H1 (cell line): ENCODE data around the gene DNAJB6. TPM values are rescaled to one million over a fixed set of nuclear protein-coding genes. Genes with fewer than 3 reads are reported as not detected.

Source experiments
- CTCF ChIA-PET: fragments of 300-600 bp; sonication (Branson Sonifier 250); formaldehyde crosslinking; loops from one replicate; lab custom pipeline; 2021; ENCODE audit not compliant: partially characterized antibody; lab: Charles Lee
- POLR2A ChIA-PET: fragments of 300-600 bp; sonication (Branson Sonifier 250); formaldehyde crosslinking; loops from one replicate; lab custom pipeline; 2021; ENCODE audit warnings: inconsistent platforms; ENCODE audit not compliant: partially characterized antibody; lab: Charles Lee
- DNase-seq, 2 experiments: peaks; one replicate each; pipeline versions ENCODE4 v3.0.0 to v3.0.0-alpha.2; 2010 to 2022; ENCODE audit warnings: low spot score in 2 of 2, low read depth in 1 of 2, mixed read lengths in 1 of 2
- FAIRE-seq: peaks from 2 replicates; lab custom pipeline; 2011; peaks lifted over from hg19 to GRCh38; lab: Jason Lieb, UNC
- H2AFZ ChIP-seq: 2 replicates; pipeline ENCODE4 v1.8.1; 2012; ENCODE audit warnings: low read length, inconsistent platforms
- H2AK5ac ChIP-seq: 2 replicates; pipeline ENCODE4 v1.6.1; 2013; ENCODE audit warnings: low read depth, low read length
- H2BK120ac ChIP-seq: replicated peaks from 2 replicates; pipeline ENCODE3; 2013; ENCODE audit warnings: low read depth, low read length, inconsistent platforms
- H2BK12ac ChIP-seq: 2 replicates; pipeline ENCODE4 v1.6.1; 2013; ENCODE audit warnings: low read depth, low read length
- H2BK15ac ChIP-seq: 2 replicates; pipeline ENCODE4 v1.6.1; 2013; ENCODE audit warnings: low read length
- H2BK20ac ChIP-seq: 2 replicates; pipeline ENCODE4 v1.6.1; 2013; ENCODE audit warnings: low read length
- H2BK5ac ChIP-seq: 2 replicates; pipeline ENCODE4 v1.6.1; 2013; ENCODE audit warnings: low read depth, low read length
- H3K14ac ChIP-seq: 2 replicates; pipeline ENCODE4 v1.6.1; 2013; ENCODE audit warnings: inconsistent platforms; ENCODE audit not compliant: insufficient read length
- H3K18ac ChIP-seq: 2 replicates; pipeline ENCODE4 v1.6.1; 2013; ENCODE audit warnings: low read length; ENCODE audit errors: extremely low read depth
- H3K23ac ChIP-seq: 2 replicates; pipeline ENCODE4 v1.6.1; 2013; ENCODE audit warnings: inconsistent platforms; ENCODE audit not compliant: insufficient read length
- H3K23me2 ChIP-seq: 2 replicates; pipeline ENCODE4 v1.6.1; 2013; ENCODE audit warnings: low read depth, low read length
- H3K27ac ChIP-seq: 2 replicates; pipeline ENCODE4 v1.6.1; 2011; ENCODE audit warnings: low read depth, low read length, inconsistent platforms
- H3K27me3 ChIP-seq, 4 experiments: replicated peaks in 1 of 4; 1 replicate in 1 of 4; 2 replicates in 3 of 4; pipeline versions ENCODE4 v1.6.1 to v1.8.1; 2011 to 2013; ENCODE audit warnings: low read length in 3 of 4, mild to moderate bottlenecking in 3 of 4, inconsistent platforms in 2 of 4, mixed read lengths in 2 of 4, moderate library complexity in 1 of 4; ENCODE audit not compliant: control insufficient read depth in 3 of 4, insufficient read depth in 3 of 4; ENCODE audit errors: extremely low read depth in 1 of 4
- H3K36me3 ChIP-seq, 4 experiments: 2 replicates each; pipeline versions ENCODE4 v1.6.1 to v1.8.1; 2011 to 2013; ENCODE audit warnings: mild to moderate bottlenecking in 4 of 4, low read length in 3 of 4, moderate library complexity in 2 of 4, control low read depth in 1 of 4, inconsistent platforms in 1 of 4; ENCODE audit not compliant: insufficient read depth in 4 of 4, control insufficient read depth in 2 of 4
- H3K4ac ChIP-seq: replicated peaks from 2 replicates; pipeline ENCODE3; 2013; ENCODE audit warnings: low read length, low read depth, mixed read lengths, inconsistent platforms; ENCODE audit not compliant: insufficient read length
- H3K4me1 ChIP-seq, 4 experiments: replicated peaks in 1 of 4; 1 replicate in 1 of 4; 2 replicates in 3 of 4; pipeline versions ENCODE4 v1.6.1 to v1.8.1; 2011 to 2013; ENCODE audit warnings: low read length in 3 of 4, inconsistent platforms in 2 of 4, mixed read lengths in 1 of 4; ENCODE audit not compliant: insufficient read depth in 4 of 4, control insufficient read depth in 3 of 4
- H3K4me2 ChIP-seq, 2 experiments: 2 replicates each; pipeline versions ENCODE4 v1.6.1 to v1.8.1; 2011 to 2013; ENCODE audit warnings: low read depth in 2 of 2, low read length in 2 of 2, control low read depth in 1 of 2, inconsistent platforms in 1 of 2, mild to moderate bottlenecking in 1 of 2; ENCODE audit not compliant: insufficient read depth in 1 of 2
- H3K4me3 ChIP-seq, 4 experiments: fragments of 200-600, 300-600 bp in 1 of 4; sonication (generic), shearing (Covaris generic), sonication (Bioruptor Twin) in 1 of 4; 2 replicates each; pipeline versions ENCODE4 v1.5.1 to v1.8.1; 2011 to 2016; ENCODE audit warnings: low read length in 4 of 4, low read depth in 3 of 4, control low read depth in 2 of 4, inconsistent platforms in 2 of 4, mild to moderate bottlenecking in 2 of 4, mixed read lengths in 1 of 4, moderate library complexity in 1 of 4; ENCODE audit not compliant: insufficient read depth in 2 of 4; ENCODE audit errors: extremely low read depth in 1 of 4
- H3K56ac ChIP-seq: replicated peaks from 2 replicates; pipeline ENCODE3; 2013; ENCODE audit warnings: low read depth, mild to moderate bottlenecking, mixed read lengths, low read length, inconsistent platforms; ENCODE audit not compliant: insufficient read length
- H3K79me1 ChIP-seq: 2 replicates; pipeline ENCODE4 v1.6.1; 2013; ENCODE audit warnings: low read depth, low read length, control low read depth
- H3K79me2 ChIP-seq, 2 experiments: 2 replicates each; pipeline versions ENCODE4 v1.6.1 to v1.8.1; 2012 to 2013; ENCODE audit warnings: low read length in 2 of 2, mild to moderate bottlenecking in 2 of 2, inconsistent platforms in 1 of 2; ENCODE audit not compliant: insufficient read depth in 2 of 2, control insufficient read depth in 1 of 2
- H3K9ac ChIP-seq, 4 experiments: replicated peaks in 1 of 4; 1 replicate in 1 of 4; 2 replicates in 3 of 4; pipeline versions ENCODE4 v1.6.1 to v1.8.1; 2011 to 2013; ENCODE audit warnings: low read depth in 3 of 4, low read length in 3 of 4, control low read depth in 2 of 4, mild to moderate bottlenecking in 2 of 4, moderate library complexity in 2 of 4, inconsistent platforms in 1 of 4; ENCODE audit errors: extremely low read depth in 1 of 4
- H3K9me3 ChIP-seq, 2 experiments: 2 replicates each; pipeline versions ENCODE4 v1.6.1 to v1.8.1; 2012 to 2013; ENCODE audit warnings: mild to moderate bottlenecking in 2 of 2, moderate library complexity in 2 of 2, control low read depth in 1 of 2, inconsistent platforms in 1 of 2, low read depth in 1 of 2, low read length in 1 of 2, mixed read lengths in 1 of 2; ENCODE audit not compliant: insufficient read depth in 2 of 2
- H4K20me1 ChIP-seq, 2 experiments: replicated peaks in 1 of 2; 2 replicates each; pipeline versions ENCODE3 to v1.8.1; 2011 to 2013; ENCODE audit warnings: inconsistent platforms in 2 of 2, low read length in 2 of 2, mild to moderate bottlenecking in 1 of 2; ENCODE audit not compliant: insufficient read depth in 2 of 2, control insufficient read depth in 1 of 2
- H4K5ac ChIP-seq: 2 replicates; pipeline ENCODE4 v1.6.1; 2013; ENCODE audit warnings: low read length, low read depth, mixed read lengths, inconsistent platforms; ENCODE audit not compliant: insufficient read length
- H4K8ac ChIP-seq: 2 replicates; pipeline ENCODE4 v1.8.0; 2013; ENCODE audit warnings: mild to moderate bottlenecking, moderate library complexity, low read length, inconsistent platforms; ENCODE audit not compliant: insufficient read depth; ENCODE audit errors: extremely low read depth
- H4K91ac ChIP-seq: replicated peaks from 2 replicates; pipeline ENCODE3; 2013; ENCODE audit warnings: low read length, mixed read lengths, inconsistent platforms; ENCODE audit not compliant: insufficient read length
- BRCA1 ChIP-seq: IDR thresholded peaks from 2 replicates; pipeline ENCODE4 v1.6.1; 2012; ENCODE audit warnings: low read depth, low read length, improper control_type of control experiment
- GTF2F1 ChIP-seq: IDR thresholded peaks from 2 replicates; pipeline ENCODE4 v1.6.1; 2012; ENCODE audit warnings: low read depth, low read length, improper control_type of control experiment, borderline replicate concordance
- HDAC6 ChIP-seq: IDR thresholded peaks from one replicate; pipeline ENCODE4 v1.7.1; 2012; ENCODE audit warnings: low read depth, mild to moderate bottlenecking, inconsistent platforms, low read length, moderate library complexity
- NANOG ChIP-seq: IDR thresholded peaks from 2 replicates; pipeline ENCODE4 v1.6.1; 2011; ENCODE audit warnings: low read length, low read depth, mild to moderate bottlenecking, inconsistent platforms; ENCODE audit not compliant: insufficient read depth, poor library complexity, severe bottlenecking
- POU5F1 ChIP-seq: IDR thresholded peaks from 2 replicates; pipeline ENCODE4 v1.6.1; 2011; ENCODE audit warnings: low read depth, mild to moderate bottlenecking, low read length, moderate library complexity
- SIN3A ChIP-seq, 2 experiments: IDR thresholded peaks in 1 of 2; conservative IDR thresholded peaks in 1 of 2; 2 replicates each; pipeline ENCODE4 v1.6.1; 2011 to 2012; ENCODE audit warnings: low read length in 2 of 2, improper control_type of control experiment in 1 of 2, low read depth in 1 of 2, mild to moderate bottlenecking in 1 of 2
- SP2 ChIP-seq: IDR thresholded peaks from 2 replicates; pipeline ENCODE4 v1.6.1; 2012; ENCODE audit warnings: mild to moderate bottlenecking, low read length, inconsistent platforms
- SP4 ChIP-seq: IDR thresholded peaks from 2 replicates; pipeline ENCODE4 v1.6.1; 2012; ENCODE audit warnings: low read length, inconsistent platforms
- TAF7 ChIP-seq: optimal IDR thresholded peaks from 2 replicates; pipeline ENCODE3; 2011; ENCODE audit warnings: low read depth, mild to moderate bottlenecking, inconsistent platforms, low read length, moderate library complexity, borderline replicate concordance
- YY1 ChIP-seq: IDR thresholded peaks from 2 replicates; pipeline ENCODE4 v1.6.1; 2011; ENCODE audit warnings: low read depth, mild to moderate bottlenecking, low read length
- WGBS, 2 experiments: shearing (Covaris generic) in 1 of 2; methylation state at CpG; one replicate each; pipeline versions ENCODE4 v1.1.6 to v1.1.7; 2013 to 2015; ENCODE audit warnings: low lambda C conversion rate in 2 of 2, mixed read lengths in 2 of 2, inconsistent platforms in 1 of 2, low coverage in 1 of 2, missing lambda C conversion rate in 1 of 2; ENCODE audit not compliant: insufficient replicate concordance in 2 of 2, insufficient coverage in 1 of 2, insufficient read length in 1 of 2; ENCODE audit errors: extremely low coverage in 1 of 2, missing lambda C conversion rate in 1 of 2; 5-methylcytosine and 5-hydroxymethylcytosine counted together
- polyA plus RNA-seq, 7 experiments: library from polyadenylated mRNA; depleted of rRNA in 3 of 7; stranded (reverse) in 5 of 7; unstranded in 2 of 7; fragments of >200 nt in 5 of 7; fragments of 200-250 nt in 2 of 7; gene quantifications; 1 replicate in 5 of 7; 2 replicates in 1 of 7; 4 replicates in 1 of 7; pipeline versions ENCODE4 v1.2.1 to v1.2.3, GENCODE V29; 2011 to 2013; ENCODE audit warnings: missing spikeins in 2 of 7, mixed read lengths in 2 of 7
- total RNA-seq: library from RNA; stranded (reverse); fragmentation: NEBNext Ultra II Directional; extraction: Animal tissue kit (Norgen Biotek cat#: 25700); gene quantifications from 2 replicates; pipeline ENCODE4 v1.2.1, GENCODE V29; 2021
- TF ChIP-seq, protein P1 (sequence below): IDR thresholded peaks from 2 replicates; pipeline ENCODE4 v1.6.1; 2012; ENCODE audit warnings: low read length, inconsistent platforms

Gene DNAJB6
- total and polyA plus RNA-seq, 2 of the 8 experiments (the other 6 are each of a cell fraction or from before 2014, with no cell fraction given): 166 to 295 TPM

DNA sequence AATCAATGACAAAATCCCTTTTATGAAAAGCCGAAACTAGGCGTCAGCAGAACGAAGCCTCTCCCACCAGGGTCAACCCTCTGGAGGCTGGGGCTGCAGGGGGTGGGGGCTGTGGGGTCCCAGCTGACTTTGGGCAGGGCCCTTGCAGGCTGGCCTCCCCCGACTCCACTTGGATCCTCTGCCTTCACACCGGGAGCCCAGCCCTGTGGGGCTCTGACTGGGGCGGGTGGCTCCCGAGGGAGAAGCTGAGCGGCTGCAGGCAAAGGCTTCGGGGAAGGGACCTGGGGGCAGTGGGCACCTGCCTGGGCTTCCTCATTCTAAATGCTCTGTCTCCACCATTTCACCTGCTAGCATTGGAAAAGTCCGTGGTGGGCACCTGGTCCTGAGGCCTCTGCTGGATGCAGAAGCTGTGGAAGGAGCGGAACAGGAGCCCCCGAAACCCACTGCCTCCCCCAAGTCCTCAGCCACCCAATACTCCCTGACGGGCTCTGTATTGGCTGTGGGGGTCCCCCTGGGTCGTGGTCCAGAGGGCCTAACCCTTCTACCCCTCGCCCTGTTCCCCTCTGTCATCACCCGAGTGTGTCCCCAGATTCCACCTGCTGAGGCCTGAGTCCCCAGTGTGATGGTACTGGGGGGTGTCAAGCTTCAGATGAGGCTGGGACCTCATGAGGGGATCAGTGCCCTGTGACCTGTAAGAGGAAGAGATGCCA, 108.6 kb downstream of the DNAJB6 start:
- H4K91ac ChIP-seq: no peak overlapping the region
- H3K23me2 ChIP-seq: no peaks in the 10 kb centered on the region
- no peak overlapping the region for H3K27ac ChIP-seq
- H2AK5ac ChIP-seq: no peak overlapping the region
- H3K4me3 ChIP-seq: no peak overlapping the region
- no peak overlapping the region for H2AFZ ChIP-seq
- H3K9me3 ChIP-seq: peaks cover 6 to 23% of the 10 kb centered on the region in 2 experiments; a peak in 2 of 4 replicates
- H3K27me3 ChIP-seq: peaks cover 0 to 2% (median 0%) of the 10 kb centered on the region in 4 experiments; a peak in 1 of 7 replicates
- no peak overlapping the region for H2BK12ac ChIP-seq
- FAIRE-seq (no peak), DNase-seq (peak in 1 of 2 experiments; percentile 37)
- H3K4ac ChIP-seq: no peak overlapping the region
- H2BK120ac ChIP-seq: no peak overlapping the region
- H3K18ac ChIP-seq: no peak overlapping the region
- ChIA-PET CTCF (interaction anchor here (0.8 to 2.3 kb wide), 4 partner anchors 8 to 211 kb away, joined by 3 to 7 read pairs (median 4); no protein-coding TSS in a partner anchor), POLR2A (no interaction called here)
- H3K4me2 ChIP-seq: no peak overlapping the region
- no peak overlapping the region for H2BK20ac ChIP-seq
- no peaks in the 10 kb centered on the region for H3K79me1 ChIP-seq
- no peaks in the 10 kb centered on the region for H3K4me1 ChIP-seq
- 92% methylated on average over 9 of the region's 16 CpGs; no CpG with 5 or more reads in 1 of the 2 experiments for WGBS, 2 experiments
- no peak overlapping the region for H2BK5ac ChIP-seq
- H3K14ac ChIP-seq: no peak overlapping the region
- H4K20me1 ChIP-seq: no peaks in the 10 kb centered on the region
- no peak overlapping the region for H3K9ac ChIP-seq
- no peaks in the 10 kb centered on the region for H3K36me3 ChIP-seq
- no peak overlapping the region for H3K56ac ChIP-seq
- H4K5ac ChIP-seq: no peak overlapping the region
- H4K8ac ChIP-seq: no peak overlapping the region
- no peak overlapping the region for H3K23ac ChIP-seq
- no peak overlapping the region for H2BK15ac ChIP-seq
- H3K79me2 ChIP-seq: no peaks in the 10 kb centered on the region
- TF ChIP-seq SIN3A (conservative IDR thresholded peaks at IDR 0.05 in 1 of 2, IDR thresholded peaks at IDR 0.05 in 1 of 2; ENCODE audit: low read depth in 1 of 2, low read length in 2 of 2) (no peak), HDAC6 (no peak), NANOG (no peak), SP2 (no peak), BRCA1 (no peak), POU5F1 (no peak), GTF2F1 (no peak), TAF7 (no peak), SP4 (no peak), YY1 (no peak)
- TF ChIP-seq, protein P1, sequence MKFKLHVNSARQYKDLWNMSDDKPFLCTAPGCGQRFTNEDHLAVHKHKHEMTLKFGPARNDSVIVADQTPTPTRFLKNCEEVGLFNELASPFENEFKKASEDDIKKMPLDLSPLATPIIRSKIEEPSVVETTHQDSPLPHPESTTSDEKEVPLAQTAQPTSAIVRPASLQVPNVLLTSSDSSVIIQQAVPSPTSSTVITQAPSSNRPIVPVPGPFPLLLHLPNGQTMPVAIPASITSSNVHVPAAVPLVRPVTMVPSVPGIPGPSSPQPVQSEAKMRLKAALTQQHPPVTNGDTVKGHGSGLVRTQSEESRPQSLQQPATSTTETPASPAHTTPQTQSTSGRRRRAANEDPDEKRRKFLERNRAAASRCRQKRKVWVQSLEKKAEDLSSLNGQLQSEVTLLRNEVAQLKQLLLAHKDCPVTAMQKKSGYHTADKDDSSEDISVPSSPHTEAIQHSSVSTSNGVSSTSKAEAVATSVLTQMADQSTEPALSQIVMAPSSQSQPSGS: no peak
